GM23338 (cell line): ENCODE measurements around the gene TUSC1. TPM values are rescaled to one million over a fixed set of nuclear protein-coding genes. Genes with fewer than 3 reads are reported as not detected.

Experiments used
- ATAC-seq: fragments of 200-7000 bp; cut with Tn5 transposase; 3 replicates; pipeline ENCODE4 v1.9.1; 2020
- DNase-seq: peaks from one replicate; pipeline ENCODE4 v3.0.0-alpha.2; 2015; ENCODE audit warnings: low spot score
- H2AFZ ChIP-seq: fragments of 200-600 bp; sonication (generic); 2 replicates; pipeline ENCODE4 v1.8.0; 2016; ENCODE audit warnings: antibody characterized with exemption, mild to moderate bottlenecking, moderate library complexity
- H3F3A ChIP-seq: fragments of 200-600 bp; sonication (generic); replicated peaks from 2 replicates; pipeline ENCODE4 v1.8.0; 2017; ENCODE audit warnings: antibody characterized with exemption, mixed run types, low read depth
- H3K27ac ChIP-seq: fragments of 200-600 bp; sonication (generic); 2 replicates; pipeline ENCODE4 v1.6.1; 2016; ENCODE audit warnings: low read depth
- H3K27me3 ChIP-seq: fragments of 200-600 bp; sonication (generic); 2 replicates; pipeline ENCODE4 v1.8.0; 2016; ENCODE audit warnings: mild to moderate bottlenecking, mixed run types, moderate library complexity; ENCODE audit not compliant: insufficient read depth
- H3K36me3 ChIP-seq: fragments of 200-600 bp; sonication (generic); 2 replicates; pipeline ENCODE4 v1.8.0; 2016; ENCODE audit warnings: mild to moderate bottlenecking; ENCODE audit not compliant: insufficient read depth
- H3K4me1 ChIP-seq: fragments of 200-600 bp; sonication (generic); 2 replicates; pipeline ENCODE4 v1.8.0; 2016; ENCODE audit warnings: mild to moderate bottlenecking, moderate library complexity; ENCODE audit not compliant: insufficient read depth
- H3K4me2 ChIP-seq: fragments of 200-600 bp; sonication (generic); 2 replicates; pipeline ENCODE4 v1.7.1; 2017; ENCODE audit warnings: mixed run types
- H3K4me3 ChIP-seq: fragments of 200-600 bp; sonication (generic); 2 replicates; pipeline ENCODE4 v1.6.1; 2016; ENCODE audit warnings: mixed run types
- H3K79me2 ChIP-seq: fragments of 200-600 bp; sonication (generic); replicated peaks from 2 replicates; pipeline ENCODE4 v1.8.0; 2017; ENCODE audit warnings: mild to moderate bottlenecking; ENCODE audit not compliant: insufficient read depth
- H3K9me2 ChIP-seq: fragments of 200-600 bp; sonication (generic); 2 replicates; pipeline ENCODE4 v1.8.0; 2017; ENCODE audit not compliant: insufficient read depth
- H4K20me1 ChIP-seq: fragments of 200-600 bp; sonication (generic); replicated peaks from 2 replicates; pipeline ENCODE4 v1.8.0; 2017; ENCODE audit warnings: mild to moderate bottlenecking; ENCODE audit not compliant: insufficient read depth
- H3K27ac Mint-ChIP-seq: 2 replicates; pipeline ENCODE4 v1.8.0; 2020; ENCODE audit warnings: inconsistent platforms, mild to moderate bottlenecking, moderate library complexity, mixed read lengths
- H3K27me3 Mint-ChIP-seq: 3 replicates; pipeline ENCODE4 v1.8.0; 2022; ENCODE audit warnings: low read depth, mild to moderate bottlenecking, moderate library complexity, mixed read lengths, inconsistent platforms; ENCODE audit not compliant: insufficient read depth, poor library complexity
- H3K36me3 Mint-ChIP-seq: 3 replicates; pipeline ENCODE4 v1.8.0; 2021; ENCODE audit warnings: low read depth, mild to moderate bottlenecking, inconsistent platforms, moderate library complexity, mixed read lengths
- H3K4me1 Mint-ChIP-seq: 3 replicates; pipeline ENCODE4 v1.8.0; 2020; ENCODE audit warnings: mild to moderate bottlenecking, inconsistent platforms, mixed read lengths
- H3K4me3 Mint-ChIP-seq: 3 replicates; pipeline ENCODE4 v1.8.0; 2021; ENCODE audit warnings: moderate library complexity, mild to moderate bottlenecking, inconsistent platforms, mixed read lengths
- H3K9me3 Mint-ChIP-seq: 3 replicates; pipeline ENCODE4 v1.8.0; 2020; ENCODE audit warnings: moderate library complexity, mild to moderate bottlenecking, inconsistent platforms, mixed read lengths
- CREB1 ChIP-seq: fragments of 250-450 bp; sonication (Bioruptor Pico); IDR thresholded peaks from 2 replicates; pipeline ENCODE4 v1.5.0; 2020; ENCODE audit warnings: low read depth, mild to moderate bottlenecking, moderate library complexity
- EZH2 ChIP-seq: fragments of 200-600 bp; sonication (generic); IDR thresholded peaks from one replicate; pipeline ENCODE4 v1.8.0; 2017; ENCODE audit warnings: antibody characterized with exemption, mild to moderate bottlenecking, low read depth; ENCODE audit not compliant: unreplicated experiment
- EZH2phosphoT487 ChIP-seq: fragments of 200-600 bp; sonication (generic); IDR thresholded peaks from one replicate; pipeline ENCODE4 v1.8.1; 2018; ENCODE audit warnings: antibody characterized with exemption; ENCODE audit not compliant: unreplicated experiment
- JUNB ChIP-seq: IDR thresholded peaks from one replicate; pipeline ENCODE4 v1.6.1; 2016; ENCODE audit warnings: antibody characterized with exemption; ENCODE audit not compliant: unreplicated experiment
- NANOG ChIP-seq: IDR thresholded peaks from 2 replicates; pipeline ENCODE4 v1.6.1; 2016; ENCODE audit warnings: antibody characterized with exemption, borderline replicate concordance
- POLR2AphosphoS5 ChIP-seq: IDR thresholded peaks from 2 replicates; pipeline ENCODE4 v1.6.1; 2016; ENCODE audit warnings: antibody characterized with exemption, low read depth
- STAT1 ChIP-seq: IDR thresholded peaks from one replicate; pipeline ENCODE4 v1.6.1; 2016; ENCODE audit warnings: antibody characterized with exemption; ENCODE audit not compliant: unreplicated experiment
- ZNF114 ChIP-seq: fragments of 250-450 bp; sonication (Bioruptor Pico); IDR thresholded peaks from 2 replicates; pipeline ENCODE4 v1.5.0; 2020; ENCODE audit warnings: mild to moderate bottlenecking, moderate library complexity
- ZNF331 ChIP-seq: fragments of 250-450 bp; sonication (Bioruptor Pico); IDR thresholded peaks from 2 replicates; pipeline ENCODE4 v1.5.0; 2020; ENCODE audit warnings: low read depth, mild to moderate bottlenecking, moderate library complexity
- polyA plus RNA-seq: library from polyadenylated mRNA; unstranded; fragments of >200 nt; fragmentation: Nextera tagmentation; extraction: Ambion mirVana; gene quantifications from 2 replicates; pipeline ENCODE4 v1.2.1, GENCODE V29; 2016
- total RNA-seq: library from RNA; depleted of rRNA; stranded (reverse); fragments of >200 nt; shearing (Covaris generic); gene quantifications from 2 replicates; pipeline ENCODE4 v1.2.3, GENCODE V29; 2014
- TF ChIP-seq, protein P1 (sequence below): IDR thresholded peaks from 2 replicates; pipeline ENCODE4 v1.6.1; 2016; ENCODE audit warnings: antibody characterized with exemption
- TF ChIP-seq, protein P2 (sequence below), 2 experiments: fragments of 200-600 bp in 1 of 2; sonication (generic) in 1 of 2; conservative IDR thresholded peaks; 2 replicates each; pipeline versions ENCODE4 v1.5.1 to v1.6.1; 2016 to 2017; ENCODE audit warnings: antibody characterized with exemption in 2 of 2, low read depth in 2 of 2, mild to moderate bottlenecking in 2 of 2, moderate library complexity in 1 of 2
- TF ChIP-seq, protein P3 (sequence below): fragments of 250-450 bp; sonication (Bioruptor Pico); IDR thresholded peaks from 2 replicates; pipeline ENCODE4 v1.5.0; 2020; ENCODE audit warnings: mild to moderate bottlenecking, moderate library complexity
- TF ChIP-seq, protein P4 (sequence below): IDR thresholded peaks from one replicate; pipeline ENCODE4 v1.6.1; 2018; ENCODE audit warnings: antibody characterized with exemption; ENCODE audit not compliant: unreplicated experiment

TUSC1 gene
- total and polyA plus RNA-seq, 2 experiments from 2014 or later = 6.4 to 8.9 TPM

DNA sequence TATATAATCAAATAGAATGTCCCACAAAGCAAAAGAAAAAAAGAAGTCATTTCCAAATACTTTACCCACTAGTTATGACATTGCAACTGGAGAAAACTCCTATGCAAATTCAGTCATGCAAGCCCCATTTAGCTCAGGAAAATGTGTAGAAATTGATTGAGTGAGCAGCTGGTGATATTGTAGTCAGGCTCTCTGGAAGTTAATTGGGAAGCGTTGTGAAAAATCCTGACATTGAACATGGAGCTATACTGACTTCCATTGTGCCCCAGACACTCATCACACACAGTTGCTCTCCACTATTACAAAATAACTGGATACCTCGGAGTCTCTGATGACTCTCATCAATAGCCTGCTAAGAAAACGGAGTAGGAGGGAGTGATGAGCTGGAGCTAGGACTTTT, 49.0 kb downstream of the TUSC1 start:
- Histone ChIP-seq H3F3A (no peaks in the 10 kb centered on the region), H4K20me1 (no peaks in the 10 kb centered on the region), H3K4me3 (no peak overlapping the region), H3K36me3 (no peaks in the 10 kb centered on the region), H3K79me2 (no peaks in the 10 kb centered on the region), H3K27ac (no peak overlapping the region), H3K27me3 (no peaks in the 10 kb centered on the region), H3K4me2 (no peak overlapping the region), H3K9me2 (peaks cover 11% of the 10 kb centered on the region; the same call in 1 of the 2 replicates), H3K4me1 (no peaks in the 10 kb centered on the region), H2AFZ (no peak overlapping the region)
- TF ChIP-seq CREB1 (no peak), JUNB (no peak), ZNF331 (no peak), POLR2AphosphoS5 (no peak), ZNF114 (CRISPR knock-in tag) (no peak), EZH2 (no peak), STAT1 (no peak), NANOG (no peak), EZH2phosphoT487 (no peak)
- TF ChIP-seq, protein P1, sequence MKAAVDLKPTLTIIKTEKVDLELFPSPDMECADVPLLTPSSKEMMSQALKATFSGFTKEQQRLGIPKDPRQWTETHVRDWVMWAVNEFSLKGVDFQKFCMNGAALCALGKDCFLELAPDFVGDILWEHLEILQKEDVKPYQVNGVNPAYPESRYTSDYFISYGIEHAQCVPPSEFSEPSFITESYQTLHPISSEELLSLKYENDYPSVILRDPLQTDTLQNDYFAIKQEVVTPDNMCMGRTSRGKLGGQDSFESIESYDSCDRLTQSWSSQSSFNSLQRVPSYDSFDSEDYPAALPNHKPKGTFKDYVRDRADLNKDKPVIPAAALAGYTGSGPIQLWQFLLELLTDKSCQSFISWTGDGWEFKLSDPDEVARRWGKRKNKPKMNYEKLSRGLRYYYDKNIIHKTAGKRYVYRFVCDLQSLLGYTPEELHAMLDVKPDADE = no peak
- TF ChIP-seq, protein P2, sequence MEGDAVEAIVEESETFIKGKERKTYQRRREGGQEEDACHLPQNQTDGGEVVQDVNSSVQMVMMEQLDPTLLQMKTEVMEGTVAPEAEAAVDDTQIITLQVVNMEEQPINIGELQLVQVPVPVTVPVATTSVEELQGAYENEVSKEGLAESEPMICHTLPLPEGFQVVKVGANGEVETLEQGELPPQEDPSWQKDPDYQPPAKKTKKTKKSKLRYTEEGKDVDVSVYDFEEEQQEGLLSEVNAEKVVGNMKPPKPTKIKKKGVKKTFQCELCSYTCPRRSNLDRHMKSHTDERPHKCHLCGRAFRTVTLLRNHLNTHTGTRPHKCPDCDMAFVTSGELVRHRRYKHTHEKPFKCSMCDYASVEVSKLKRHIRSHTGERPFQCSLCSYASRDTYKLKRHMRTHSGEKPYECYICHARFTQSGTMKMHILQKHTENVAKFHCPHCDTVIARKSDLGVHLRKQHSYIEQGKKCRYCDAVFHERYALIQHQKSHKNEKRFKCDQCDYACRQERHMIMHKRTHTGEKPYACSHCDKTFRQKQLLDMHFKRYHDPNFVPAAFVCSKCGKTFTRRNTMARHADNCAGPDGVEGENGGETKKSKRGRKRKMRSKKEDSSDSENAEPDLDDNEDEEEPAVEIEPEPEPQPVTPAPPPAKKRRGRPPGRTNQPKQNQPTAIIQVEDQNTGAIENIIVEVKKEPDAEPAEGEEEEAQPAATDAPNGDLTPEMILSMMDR (conservative IDR thresholded peaks at IDR 0.05; ENCODE audit: low read depth in 2 of 2) = no peak
- TF ChIP-seq, protein P3, sequence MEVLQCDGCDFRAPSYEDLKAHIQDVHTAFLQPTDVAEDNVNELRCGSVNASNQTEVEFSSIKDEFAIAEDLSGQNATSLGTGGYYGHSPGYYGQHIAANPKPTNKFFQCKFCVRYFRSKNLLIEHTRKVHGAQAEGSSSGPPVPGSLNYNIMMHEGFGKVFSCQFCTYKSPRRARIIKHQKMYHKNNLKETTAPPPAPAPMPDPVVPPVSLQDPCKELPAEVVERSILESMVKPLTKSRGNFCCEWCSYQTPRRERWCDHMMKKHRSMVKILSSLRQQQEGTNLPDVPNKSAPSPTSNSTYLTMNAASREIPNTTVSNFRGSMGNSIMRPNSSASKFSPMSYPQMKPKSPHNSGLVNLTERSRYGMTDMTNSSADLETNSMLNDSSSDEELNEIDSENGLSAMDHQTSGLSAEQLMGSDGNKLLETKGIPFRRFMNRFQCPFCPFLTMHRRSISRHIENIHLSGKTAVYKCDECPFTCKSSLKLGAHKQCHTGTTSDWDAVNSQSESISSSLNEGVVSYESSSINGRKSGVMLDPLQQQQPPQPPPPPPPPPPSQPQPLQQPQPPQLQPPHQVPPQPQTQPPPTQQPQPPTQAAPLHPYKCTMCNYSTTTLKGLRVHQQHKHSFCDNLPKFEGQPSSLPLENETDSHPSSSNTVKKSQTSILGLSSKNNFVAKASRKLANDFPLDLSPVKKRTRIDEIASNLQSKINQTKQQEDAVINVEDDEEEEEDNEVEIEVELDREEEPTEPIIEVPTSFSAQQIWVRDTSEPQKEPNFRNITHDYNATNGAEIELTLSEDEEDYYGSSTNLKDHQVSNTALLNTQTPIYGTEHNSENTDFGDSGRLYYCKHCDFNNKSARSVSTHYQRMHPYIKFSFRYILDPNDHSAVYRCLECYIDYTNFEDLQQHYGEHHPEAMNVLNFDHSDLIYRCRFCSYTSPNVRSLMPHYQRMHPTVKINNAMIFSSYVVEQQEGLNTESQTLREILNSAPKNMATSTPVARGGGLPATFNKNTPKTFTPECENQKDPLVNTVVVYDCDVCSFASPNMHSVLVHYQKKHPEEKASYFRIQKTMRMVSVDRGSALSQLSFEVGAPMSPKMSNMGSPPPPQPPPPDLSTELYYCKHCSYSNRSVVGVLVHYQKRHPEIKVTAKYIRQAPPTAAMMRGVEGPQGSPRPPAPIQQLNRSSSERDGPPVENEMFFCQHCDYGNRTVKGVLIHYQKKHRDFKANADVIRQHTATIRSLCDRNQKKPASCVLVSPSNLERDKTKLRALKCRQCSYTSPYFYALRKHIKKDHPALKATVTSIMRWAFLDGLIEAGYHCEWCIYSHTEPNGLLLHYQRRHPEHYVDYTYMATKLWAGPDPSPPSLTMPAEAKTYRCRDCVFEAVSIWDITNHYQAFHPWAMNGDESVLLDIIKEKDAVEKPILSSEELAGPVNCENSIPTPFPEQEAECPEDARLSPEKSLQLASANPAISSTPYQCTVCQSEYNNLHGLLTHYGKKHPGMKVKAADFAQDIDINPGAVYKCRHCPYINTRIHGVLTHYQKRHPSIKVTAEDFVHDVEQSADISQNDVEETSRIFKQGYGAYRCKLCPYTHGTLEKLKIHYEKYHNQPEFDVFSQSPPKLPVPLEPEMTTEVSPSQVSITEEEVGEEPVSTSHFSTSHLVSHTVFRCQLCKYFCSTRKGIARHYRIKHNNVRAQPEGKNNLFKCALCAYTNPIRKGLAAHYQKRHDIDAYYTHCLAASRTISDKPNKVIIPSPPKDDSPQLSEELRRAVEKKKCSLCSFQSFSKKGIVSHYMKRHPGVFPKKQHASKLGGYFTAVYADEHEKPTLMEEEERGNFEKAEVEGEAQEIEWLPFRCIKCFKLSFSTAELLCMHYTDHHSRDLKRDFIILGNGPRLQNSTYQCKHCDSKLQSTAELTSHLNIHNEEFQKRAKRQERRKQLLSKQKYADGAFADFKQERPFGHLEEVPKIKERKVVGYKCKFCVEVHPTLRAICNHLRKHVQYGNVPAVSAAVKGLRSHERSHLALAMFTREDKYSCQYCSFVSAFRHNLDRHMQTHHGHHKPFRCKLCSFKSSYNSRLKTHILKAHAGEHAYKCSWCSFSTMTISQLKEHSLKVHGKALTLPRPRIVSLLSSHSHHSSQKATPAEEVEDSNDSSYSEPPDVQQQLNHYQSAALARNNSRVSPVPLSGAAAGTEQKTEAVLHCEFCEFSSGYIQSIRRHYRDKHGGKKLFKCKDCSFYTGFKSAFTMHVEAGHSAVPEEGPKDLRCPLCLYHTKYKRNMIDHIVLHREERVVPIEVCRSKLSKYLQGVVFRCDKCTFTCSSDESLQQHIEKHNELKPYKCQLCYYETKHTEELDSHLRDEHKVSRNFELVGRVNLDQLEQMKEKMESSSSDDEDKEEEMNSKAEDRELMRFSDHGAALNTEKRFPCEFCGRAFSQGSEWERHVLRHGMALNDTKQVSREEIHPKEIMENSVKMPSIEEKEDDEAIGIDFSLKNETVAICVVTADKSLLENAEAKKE (CRISPR knock-in tag) = no peak
- TF ChIP-seq, protein P4, sequence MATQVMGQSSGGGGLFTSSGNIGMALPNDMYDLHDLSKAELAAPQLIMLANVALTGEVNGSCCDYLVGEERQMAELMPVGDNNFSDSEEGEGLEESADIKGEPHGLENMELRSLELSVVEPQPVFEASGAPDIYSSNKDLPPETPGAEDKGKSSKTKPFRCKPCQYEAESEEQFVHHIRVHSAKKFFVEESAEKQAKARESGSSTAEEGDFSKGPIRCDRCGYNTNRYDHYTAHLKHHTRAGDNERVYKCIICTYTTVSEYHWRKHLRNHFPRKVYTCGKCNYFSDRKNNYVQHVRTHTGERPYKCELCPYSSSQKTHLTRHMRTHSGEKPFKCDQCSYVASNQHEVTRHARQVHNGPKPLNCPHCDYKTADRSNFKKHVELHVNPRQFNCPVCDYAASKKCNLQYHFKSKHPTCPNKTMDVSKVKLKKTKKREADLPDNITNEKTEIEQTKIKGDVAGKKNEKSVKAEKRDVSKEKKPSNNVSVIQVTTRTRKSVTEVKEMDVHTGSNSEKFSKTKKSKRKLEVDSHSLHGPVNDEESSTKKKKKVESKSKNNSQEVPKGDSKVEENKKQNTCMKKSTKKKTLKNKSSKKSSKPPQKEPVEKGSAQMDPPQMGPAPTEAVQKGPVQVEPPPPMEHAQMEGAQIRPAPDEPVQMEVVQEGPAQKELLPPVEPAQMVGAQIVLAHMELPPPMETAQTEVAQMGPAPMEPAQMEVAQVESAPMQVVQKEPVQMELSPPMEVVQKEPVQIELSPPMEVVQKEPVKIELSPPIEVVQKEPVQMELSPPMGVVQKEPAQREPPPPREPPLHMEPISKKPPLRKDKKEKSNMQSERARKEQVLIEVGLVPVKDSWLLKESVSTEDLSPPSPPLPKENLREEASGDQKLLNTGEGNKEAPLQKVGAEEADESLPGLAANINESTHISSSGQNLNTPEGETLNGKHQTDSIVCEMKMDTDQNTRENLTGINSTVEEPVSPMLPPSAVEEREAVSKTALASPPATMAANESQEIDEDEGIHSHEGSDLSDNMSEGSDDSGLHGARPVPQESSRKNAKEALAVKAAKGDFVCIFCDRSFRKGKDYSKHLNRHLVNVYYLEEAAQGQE = no peak
- Mint-ChIP-seq H3K4me3 (no peak overlapping the region), H3K4me1 (no peaks in the 10 kb centered on the region), H3K9me3 (no peaks in the 10 kb centered on the region), H3K27me3 (no peaks in the 10 kb centered on the region), H3K36me3 (no peaks in the 10 kb centered on the region), H3K27ac (no peak overlapping the region)
- no peak for ATAC-seq
- DNase-seq = no peak
